Measurements from ENCODE around the gene PROK1.
A peak's percentile ranks its signal among the peaks of the same experiment; 100 is the strongest.

Gene PROK1

GRCh38 chr1:110493059-110493699 is 42.2 kb downstream of the PROK1 start:
- peaks cover 25% of the 10 kb centered on the region for H3K4me1 Mint-ChIP-seq (ENCODE audit: low read depth)
- no peaks in the 10 kb centered on the region for H3K9me3 Mint-ChIP-seq
- intact Hi-C loops (cut with micrococcal nuclease), result no loop called here
- no peak overlapping the region for H3K4me3 Mint-ChIP-seq
- no peak overlapping the region for H3K27ac Mint-ChIP-seq
- no peaks in the 10 kb centered on the region for H3K36me3 Mint-ChIP-seq (ENCODE audit: low read depth)
- peaks cover 5% of the 10 kb centered on the region for H3K27me3 Mint-ChIP-seq

DNA sequence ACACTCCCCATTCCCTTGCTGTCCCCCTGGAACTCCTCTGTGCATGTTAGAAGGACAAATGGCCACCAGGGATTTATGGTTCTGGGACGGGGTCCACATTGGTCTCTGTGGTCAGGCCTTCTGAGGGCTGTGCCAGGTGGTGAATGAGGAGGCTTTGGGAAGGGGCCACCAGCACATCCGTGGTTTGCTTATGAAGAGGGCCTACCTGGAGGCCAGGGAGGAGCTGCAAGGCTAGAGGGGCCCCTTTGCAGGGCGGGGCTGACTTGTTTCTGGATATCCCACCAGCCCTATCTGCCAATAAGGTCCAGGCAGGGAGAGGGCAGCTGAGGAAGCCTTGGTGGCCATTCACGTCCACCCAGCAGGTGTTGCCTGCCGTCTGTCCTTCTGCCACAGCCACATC is 43.1 kb downstream of the PROK1 start:
- intact Hi-C loops (cut with micrococcal nuclease), result no loop called here
- Mint-ChIP-seq H3K27me3 (peaks cover 5% of the 10 kb centered on the region), H3K4me1 (ENCODE audit: low read depth) (peaks cover 25% of the 10 kb centered on the region), H3K36me3 (ENCODE audit: low read depth) (no peaks in the 10 kb centered on the region), H3K9me3 (no peaks in the 10 kb centered on the region), H3K4me3 (no peak overlapping the region), H3K27ac (no peak overlapping the region)

DNA sequence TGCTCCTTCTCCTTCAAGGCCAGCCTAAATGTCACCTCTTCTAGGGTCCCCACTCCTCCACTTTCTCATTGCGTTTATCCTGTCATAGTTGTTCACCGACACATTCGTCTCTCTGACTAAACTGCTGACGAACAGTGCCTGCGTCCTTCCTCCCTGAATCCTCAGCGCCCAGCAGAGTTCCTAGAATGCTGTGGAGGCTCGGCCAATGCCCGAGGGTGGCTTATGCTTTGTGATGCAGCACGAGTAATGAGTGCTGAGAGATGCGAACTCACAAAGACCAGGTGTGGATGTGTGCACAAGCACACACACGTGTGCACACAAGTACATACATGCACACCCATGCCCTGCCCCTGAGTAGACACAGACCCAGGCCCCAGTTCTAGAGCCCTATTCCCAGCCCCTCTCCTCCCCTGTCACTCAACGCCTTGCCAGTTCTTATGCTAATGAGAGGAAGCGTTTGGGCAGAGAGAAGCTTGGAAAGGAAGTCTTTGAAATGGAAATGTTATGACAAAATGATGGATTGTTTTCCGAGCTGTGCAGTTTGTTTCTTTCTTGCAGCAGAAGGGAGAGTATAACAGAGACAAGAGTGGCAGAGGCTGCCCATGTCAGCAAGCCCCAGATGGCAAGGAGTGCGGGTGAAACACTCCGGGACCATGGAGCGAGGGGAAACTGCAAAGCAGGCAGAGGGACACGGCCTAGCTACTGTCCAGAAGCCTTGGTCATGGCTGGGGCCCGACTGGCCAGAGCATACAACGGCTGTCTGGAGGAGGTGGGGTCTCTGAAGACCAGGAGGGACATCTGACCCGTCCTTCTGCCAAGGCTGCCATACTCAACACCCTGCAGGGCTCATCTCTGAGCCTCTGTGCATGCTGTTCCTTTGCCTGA is 43.8 kb downstream of the PROK1 start:
- H3K36me3 Mint-ChIP-seq (ENCODE audit: low read depth), result no peaks in the 10 kb centered on the region
- peaks cover 25% of the 10 kb centered on the region for H3K4me1 Mint-ChIP-seq (ENCODE audit: low read depth)
- no peak overlapping the region for H3K4me3 Mint-ChIP-seq
- intact Hi-C loops (cut with micrococcal nuclease), result loop anchor here (5.0 kb wide), 1 partner anchor 182 kb away; no protein-coding TSS in a partner anchor
- H3K27me3 Mint-ChIP-seq, result peaks cover 5% of the 10 kb centered on the region
- H3K9me3 Mint-ChIP-seq, result no peaks in the 10 kb centered on the region
- H3K27ac Mint-ChIP-seq, result no peak overlapping the region

- no peak overlapping the region for H3K27ac Mint-ChIP-seq
- peaks cover 30% of the 10 kb centered on the region for H3K4me1 Mint-ChIP-seq (ENCODE audit: low read depth)
- intact Hi-C loops (cut with micrococcal nuclease), result loop anchor here (1.0 to 5.0 kb wide), 3 partner anchors 84 to 293 kb away; no protein-coding TSS in a partner anchor
- H3K36me3 Mint-ChIP-seq (ENCODE audit: low read depth), result no peaks in the 10 kb centered on the region
- peaks cover 5% of the 10 kb centered on the region for H3K27me3 Mint-ChIP-seq
- no peak overlapping the region for H3K4me3 Mint-ChIP-seq
- no peaks in the 10 kb centered on the region for H3K9me3 Mint-ChIP-seq
Observed at GRCh38 chr1:110495926-110496600, 45.1 kb downstream of the PROK1 start.

DNA sequence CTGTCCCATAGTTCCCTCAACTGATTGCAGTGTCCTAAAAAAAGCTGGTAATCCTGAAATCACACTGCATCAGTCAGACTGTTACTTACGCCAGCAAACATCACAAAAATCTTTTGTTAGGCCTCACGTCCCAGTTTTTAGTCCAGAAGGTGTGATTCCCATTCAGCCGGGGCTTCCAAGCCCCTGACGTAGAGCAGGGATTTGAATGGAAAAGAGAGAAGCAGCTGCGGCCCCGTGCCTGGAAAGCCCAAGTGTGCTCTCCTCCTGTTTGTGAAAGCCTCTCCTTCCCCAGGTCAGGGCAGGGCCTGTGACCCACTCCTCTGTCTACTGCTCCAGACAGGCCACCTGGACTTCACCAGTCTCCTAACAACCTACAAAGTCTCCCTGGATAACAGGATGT is 47.3 kb downstream of the PROK1 start:
- H3K4me3 Mint-ChIP-seq, result no peak overlapping the region
- H3K4me1 Mint-ChIP-seq (ENCODE audit: low read depth), result peaks cover 44% of the 10 kb centered on the region
- H3K27ac Mint-ChIP-seq, result no peak overlapping the region
- intact Hi-C loops (cut with micrococcal nuclease), result loop anchor here (5.0 kb wide), 1 partner anchor 186 kb away; no protein-coding TSS in a partner anchor
- no peaks in the 10 kb centered on the region for H3K9me3 Mint-ChIP-seq
- no peaks in the 10 kb centered on the region for H3K36me3 Mint-ChIP-seq (ENCODE audit: low read depth)
- H3K27me3 Mint-ChIP-seq, result peaks cover 5% of the 10 kb centered on the region

- Mint-ChIP-seq H3K4me3 (no peak overlapping the region), H3K9me3 (no peaks in the 10 kb centered on the region), H3K4me1 (ENCODE audit: low read depth) (peaks cover 53% of the 10 kb centered on the region), H3K27me3 (no peaks in the 10 kb centered on the region), H3K27ac (peak overlapping the region; percentile 77), H3K36me3 (ENCODE audit: low read depth) (no peaks in the 10 kb centered on the region)
- intact Hi-C loops (cut with micrococcal nuclease), result no loop called here
Observed at GRCh38 chr1:110501488-110502132, 50.7 kb downstream of the PROK1 start.

- H3K4me1 Mint-ChIP-seq (ENCODE audit: low read depth), result peaks cover 60% of the 10 kb centered on the region
- intact Hi-C loops (cut with micrococcal nuclease), result no loop called here
- H3K9me3 Mint-ChIP-seq, result no peaks in the 10 kb centered on the region
- peak overlapping the region; percentile 77 for H3K27ac Mint-ChIP-seq
- H3K4me3 Mint-ChIP-seq, result no peak overlapping the region
- H3K27me3 Mint-ChIP-seq, result no peaks in the 10 kb centered on the region
- H3K36me3 Mint-ChIP-seq (ENCODE audit: low read depth), result no peaks in the 10 kb centered on the region
Observed at GRCh38 chr1:110502402-110503151, 51.6 kb downstream of the PROK1 start.

DNA sequence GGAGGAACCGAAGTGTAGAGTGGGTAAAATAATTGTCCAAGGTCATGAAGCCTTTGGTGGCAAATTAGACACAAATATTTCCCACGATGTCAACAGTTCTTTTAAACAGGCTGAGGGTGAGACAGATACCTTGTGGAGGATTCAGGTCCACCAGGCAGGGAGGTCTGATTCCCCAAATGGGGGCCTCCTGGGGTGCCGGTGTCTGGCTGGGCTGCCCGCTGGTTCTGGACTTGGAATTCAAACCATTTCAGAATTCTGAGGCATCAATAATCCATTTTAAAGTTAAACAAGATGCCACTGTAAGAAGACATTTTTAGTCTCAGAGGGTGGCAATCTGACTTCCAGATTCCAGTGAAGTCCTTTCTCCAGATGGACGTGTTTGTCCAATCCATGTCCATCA is 52.5 kb downstream of the PROK1 start:
- intact Hi-C loops (cut with micrococcal nuclease), result no loop called here
- Mint-ChIP-seq H3K36me3 (ENCODE audit: low read depth) (no peaks in the 10 kb centered on the region), H3K27me3 (no peaks in the 10 kb centered on the region), H3K4me3 (no peak overlapping the region), H3K27ac (peak overlapping the region; percentile 77), H3K4me1 (ENCODE audit: low read depth) (peaks cover 69% of the 10 kb centered on the region), H3K9me3 (no peaks in the 10 kb centered on the region)

GRCh38 chr1:110504226-110504625 is 53.3 kb downstream of the PROK1 start:
- H3K27ac Mint-ChIP-seq, result peak overlapping the region; percentile 77

GRCh38 chr1:110505596-110505995 is 54.6 kb downstream of the PROK1 start:
- Mint-ChIP-seq H3K36me3 (ENCODE audit: low read depth) (no peaks in the 10 kb centered on the region), H3K4me3 (no peak overlapping the region), H3K4me1 (ENCODE audit: low read depth) (peaks cover 81% of the 10 kb centered on the region), H3K9me3 (no peaks in the 10 kb centered on the region), H3K27me3 (no peaks in the 10 kb centered on the region), H3K27ac (peak overlapping the region; percentile 97)
- intact Hi-C loops (cut with micrococcal nuclease), result no loop called here

More at GRCh38 chr1:110504226-110504625, 53.3 kb downstream of the PROK1 start:
- Mint-ChIP-seq H3K27me3 (no peaks in the 10 kb centered on the region), H3K4me1 (ENCODE audit: low read depth) (peaks cover 76% of the 10 kb centered on the region), H3K4me3 (no peak overlapping the region), H3K36me3 (ENCODE audit: low read depth) (no peaks in the 10 kb centered on the region), H3K9me3 (no peaks in the 10 kb centered on the region)
- intact Hi-C loops (cut with micrococcal nuclease), result no loop called here

GRCh38 chr1:110506541-110506940 is 55.6 kb downstream of the PROK1 start:
- Mint-ChIP-seq H3K4me3 (no peak overlapping the region), H3K4me1 (ENCODE audit: low read depth) (peaks cover 83% of the 10 kb centered on the region), H3K9me3 (no peaks in the 10 kb centered on the region), H3K27me3 (no peaks in the 10 kb centered on the region), H3K27ac (peak overlapping the region; percentile 97), H3K36me3 (ENCODE audit: low read depth) (no peaks in the 10 kb centered on the region)
- intact Hi-C loops (cut with micrococcal nuclease), result no loop called here
